GM12873 (cell line): ENCODE measurements around the gene NUP210.

ENCODE experiments used
- CTCF ChIP-seq: IDR thresholded peaks from 2 replicates; pipeline ENCODE4 v1.5.1; 2012; ENCODE audit warnings: low read depth, mild to moderate bottlenecking, moderate library complexity, low read length, control low read depth; ENCODE audit not compliant: insufficient read depth; ENCODE audit errors: missing control alignments

Gene NUP210

GRCh38 chr3:13420045-13420830, at the start of gene NUP210:
Gene NUP210 (minus strand): TSS chr3:13420322. CDS start chr3:13420226, 96 bp downstream.
- TF ChIP-seq CTCF: no peak

GRCh38 chr3:13466781-13467180, 46.7 kb upstream of the NUP210 start:
- TF ChIP-seq CTCF: no peak

GRCh38 chr3:13465236-13465873, 45.2 kb upstream of the NUP210 start:
- no peak for TF ChIP-seq CTCF

GRCh38 chr3:13463618-13464400, 43.7 kb upstream of the NUP210 start:
- TF ChIP-seq CTCF: no peak

- TF ChIP-seq CTCF: no peak
These were observed 42.7 kb upstream of the NUP210 start for GRCh38 chr3:13462822-13463221.

- no peak for TF ChIP-seq CTCF
These were observed 42.1 kb upstream of the NUP210 start for GRCh38 chr3:13462125-13462629.
